B cell (primary cell): ENCODE data around the gene PSKH1.

Experiments used
- EZH2 ChIP-seq: IDR thresholded peaks from 2 replicates; pipeline ENCODE4 v1.6.1; 2012; ENCODE audit warnings: borderline replicate concordance, low read depth, mild to moderate bottlenecking, moderate library complexity, low read length; ENCODE audit not compliant: insufficient read depth, poor library complexity, severe bottlenecking
- TF ChIP-seq, protein P1 (sequence below): fragments of 200-600 bp; IDR thresholded peaks from one replicate; pipeline ENCODE4 v1.8.0; 2022; ENCODE audit warnings: antibody characterized with exemption, mild to moderate bottlenecking

DNA sequence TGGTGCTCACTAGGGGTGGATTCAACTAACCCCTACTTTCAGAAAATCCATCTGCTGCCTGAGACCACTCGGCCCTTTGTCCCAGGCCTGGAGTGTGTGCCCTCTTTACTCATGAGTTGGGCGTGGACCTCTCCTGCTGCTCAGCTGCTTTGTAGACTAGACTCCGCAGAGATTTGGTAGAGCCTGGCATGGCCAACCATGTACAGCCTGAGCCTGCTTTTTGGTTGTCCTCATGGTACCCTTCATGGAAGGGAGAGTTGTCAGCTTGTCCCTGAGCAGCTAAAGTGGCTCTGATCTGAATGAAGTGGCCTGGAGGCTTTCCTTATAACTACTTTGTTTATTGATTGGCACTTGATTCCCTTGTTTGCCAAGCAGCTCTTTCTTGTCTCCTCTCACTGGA is 18.7 kb upstream of the PSKH1 start:
- TF ChIP-seq, protein P1, sequence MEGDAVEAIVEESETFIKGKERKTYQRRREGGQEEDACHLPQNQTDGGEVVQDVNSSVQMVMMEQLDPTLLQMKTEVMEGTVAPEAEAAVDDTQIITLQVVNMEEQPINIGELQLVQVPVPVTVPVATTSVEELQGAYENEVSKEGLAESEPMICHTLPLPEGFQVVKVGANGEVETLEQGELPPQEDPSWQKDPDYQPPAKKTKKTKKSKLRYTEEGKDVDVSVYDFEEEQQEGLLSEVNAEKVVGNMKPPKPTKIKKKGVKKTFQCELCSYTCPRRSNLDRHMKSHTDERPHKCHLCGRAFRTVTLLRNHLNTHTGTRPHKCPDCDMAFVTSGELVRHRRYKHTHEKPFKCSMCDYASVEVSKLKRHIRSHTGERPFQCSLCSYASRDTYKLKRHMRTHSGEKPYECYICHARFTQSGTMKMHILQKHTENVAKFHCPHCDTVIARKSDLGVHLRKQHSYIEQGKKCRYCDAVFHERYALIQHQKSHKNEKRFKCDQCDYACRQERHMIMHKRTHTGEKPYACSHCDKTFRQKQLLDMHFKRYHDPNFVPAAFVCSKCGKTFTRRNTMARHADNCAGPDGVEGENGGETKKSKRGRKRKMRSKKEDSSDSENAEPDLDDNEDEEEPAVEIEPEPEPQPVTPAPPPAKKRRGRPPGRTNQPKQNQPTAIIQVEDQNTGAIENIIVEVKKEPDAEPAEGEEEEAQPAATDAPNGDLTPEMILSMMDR: no peak
- TF ChIP-seq EZH2: no peak
